Measurements from ENCODE around the gene BOK. TPM values are rescaled to one million over a fixed set of nuclear protein-coding genes. Genes with fewer than 3 reads are reported as not detected.

Gene BOK
- total RNA-seq, 1 experiment from 2014 or later: 18.6 TPM

- intact Hi-C loops (cut with micrococcal nuclease; ENCODE audit: unreplicated experiment): no loop called here
- TF ChIP-seq, protein P1, sequence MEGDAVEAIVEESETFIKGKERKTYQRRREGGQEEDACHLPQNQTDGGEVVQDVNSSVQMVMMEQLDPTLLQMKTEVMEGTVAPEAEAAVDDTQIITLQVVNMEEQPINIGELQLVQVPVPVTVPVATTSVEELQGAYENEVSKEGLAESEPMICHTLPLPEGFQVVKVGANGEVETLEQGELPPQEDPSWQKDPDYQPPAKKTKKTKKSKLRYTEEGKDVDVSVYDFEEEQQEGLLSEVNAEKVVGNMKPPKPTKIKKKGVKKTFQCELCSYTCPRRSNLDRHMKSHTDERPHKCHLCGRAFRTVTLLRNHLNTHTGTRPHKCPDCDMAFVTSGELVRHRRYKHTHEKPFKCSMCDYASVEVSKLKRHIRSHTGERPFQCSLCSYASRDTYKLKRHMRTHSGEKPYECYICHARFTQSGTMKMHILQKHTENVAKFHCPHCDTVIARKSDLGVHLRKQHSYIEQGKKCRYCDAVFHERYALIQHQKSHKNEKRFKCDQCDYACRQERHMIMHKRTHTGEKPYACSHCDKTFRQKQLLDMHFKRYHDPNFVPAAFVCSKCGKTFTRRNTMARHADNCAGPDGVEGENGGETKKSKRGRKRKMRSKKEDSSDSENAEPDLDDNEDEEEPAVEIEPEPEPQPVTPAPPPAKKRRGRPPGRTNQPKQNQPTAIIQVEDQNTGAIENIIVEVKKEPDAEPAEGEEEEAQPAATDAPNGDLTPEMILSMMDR (IDR thresholded peaks at IDR 0.05; ENCODE audit: insufficient read depth in 1 of 2, low read depth in 1 of 2, low read length in 1 of 2, severe bottlenecking in 1 of 2, unreplicated experiment in 1 of 2): no peak
- H3K36me3 ChIP-seq (ENCODE audit: control insufficient read depth, insufficient read depth, low read length): no peaks in the 10 kb centered on the region
- POLR2A ChIA-PET: no interaction called here
- H3K9me3 ChIP-seq: no peaks in the 10 kb centered on the region
- CTCF ChIA-PET: no interaction called here
- Mint-ChIP-seq H3K9me3 (ENCODE audit: unreplicated experiment) (no peaks in the 10 kb centered on the region), H3K36me3 (ENCODE audit: insufficient read depth, unreplicated experiment) (no peaks in the 10 kb centered on the region), H3K27ac (ENCODE audit: unreplicated experiment) (no peak overlapping the region), H3K4me3 (ENCODE audit: unreplicated experiment) (no peak overlapping the region), H3K4me1 (ENCODE audit: low read depth, unreplicated experiment) (no peaks in the 10 kb centered on the region), H3K27me3 (ENCODE audit: insufficient read depth, unreplicated experiment) (no peaks in the 10 kb centered on the region)
- H3K27me3 ChIP-seq (replicated peaks; ENCODE audit: control insufficient read depth, insufficient read depth, low read length): no peaks in the 10 kb centered on the region
- DNase-seq: no peak
- H3K4me1 ChIP-seq: no peaks in the 10 kb centered on the region
- BruUV-seq (replicated peaks): no TSS peak
- no peak overlapping the region for H3K4me3 ChIP-seq (ENCODE audit: low read depth, low read length)
Observed at GRCh38 chr2:241532733-241533601, 25.6 kb upstream of the BOK start.

GRCh38 chr2:241534293-241534692, 24.3 kb upstream of the BOK start:
- Histone ChIP-seq H3K36me3 (ENCODE audit: control insufficient read depth, insufficient read depth, low read length) (no peaks in the 10 kb centered on the region), H3K4me3 (ENCODE audit: low read depth, low read length) (no peak overlapping the region), H3K9me3 (no peaks in the 10 kb centered on the region), H3K4me1 (no peaks in the 10 kb centered on the region), H3K27me3 (replicated peaks; ENCODE audit: control insufficient read depth, insufficient read depth, low read length) (no peaks in the 10 kb centered on the region)
- no peaks in the 10 kb centered on the region for H3K4me1 Mint-ChIP-seq (ENCODE audit: low read depth, unreplicated experiment)
- H3K4me3 Mint-ChIP-seq (ENCODE audit: unreplicated experiment): no peak overlapping the region
- intact Hi-C loops (cut with micrococcal nuclease; ENCODE audit: unreplicated experiment): no loop called here
- BruUV-seq (replicated peaks): no TSS peak
- DNase-seq: no peak
- POLR2A ChIA-PET: no interaction called here
- CTCF ChIA-PET: no interaction called here
- H3K9me3 Mint-ChIP-seq (ENCODE audit: unreplicated experiment): no peaks in the 10 kb centered on the region
- no peaks in the 10 kb centered on the region for H3K27me3 Mint-ChIP-seq (ENCODE audit: insufficient read depth, unreplicated experiment)
- no peak overlapping the region for H3K27ac Mint-ChIP-seq (ENCODE audit: unreplicated experiment)
- no peaks in the 10 kb centered on the region for H3K36me3 Mint-ChIP-seq (ENCODE audit: insufficient read depth, unreplicated experiment)
- TF ChIP-seq, protein P1 (IDR thresholded peaks at IDR 0.05; ENCODE audit: insufficient read depth in 1 of 2, low read depth in 1 of 2, low read length in 1 of 2, severe bottlenecking in 1 of 2, unreplicated experiment in 1 of 2): no peak

DNA sequence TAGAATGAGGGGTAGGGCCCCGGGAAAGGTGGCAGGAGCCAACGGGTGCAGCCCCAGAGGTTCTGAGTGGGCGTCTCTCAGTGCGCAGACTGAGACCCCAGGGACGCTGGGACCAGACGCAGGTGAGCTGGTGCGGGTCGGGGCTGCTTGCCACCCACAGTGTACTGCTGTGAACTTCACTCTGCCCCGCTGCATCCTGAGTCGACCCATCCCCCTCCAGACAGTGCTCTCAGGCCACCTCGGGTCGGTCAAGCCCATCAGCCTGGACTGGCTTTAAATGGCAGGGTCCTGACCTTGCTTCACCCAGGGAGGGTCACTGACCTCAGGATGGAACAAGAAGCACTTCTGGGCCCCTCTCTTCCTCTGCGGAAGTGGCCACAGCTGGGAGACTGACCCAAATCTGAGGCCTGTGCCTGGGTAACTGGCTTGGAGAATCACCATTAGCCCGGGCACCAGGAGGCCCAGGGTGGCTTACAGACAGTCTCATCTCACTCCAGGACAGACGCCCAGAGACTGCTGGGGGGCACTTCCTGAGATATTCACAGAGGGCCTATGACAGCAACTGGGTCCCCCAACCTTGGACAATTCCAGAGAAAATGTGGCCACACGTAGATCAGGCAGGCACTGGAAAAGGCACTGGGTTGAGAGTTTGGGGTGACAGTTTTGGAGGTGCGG, 23.7 kb upstream of the BOK start:
- BruUV-seq (replicated peaks): no TSS peak
- Histone ChIP-seq H3K27me3 (replicated peaks; ENCODE audit: control insufficient read depth, insufficient read depth, low read length) (no peaks in the 10 kb centered on the region), H3K36me3 (ENCODE audit: control insufficient read depth, insufficient read depth, low read length) (no peaks in the 10 kb centered on the region), H3K4me3 (ENCODE audit: low read depth, low read length) (no peak overlapping the region), H3K9me3 (no peaks in the 10 kb centered on the region), H3K4me1 (no peaks in the 10 kb centered on the region)
- Mint-ChIP-seq H3K36me3 (ENCODE audit: insufficient read depth, unreplicated experiment) (no peaks in the 10 kb centered on the region), H3K27ac (ENCODE audit: unreplicated experiment) (no peak overlapping the region), H3K4me1 (ENCODE audit: low read depth, unreplicated experiment) (no peaks in the 10 kb centered on the region), H3K27me3 (ENCODE audit: insufficient read depth, unreplicated experiment) (no peaks in the 10 kb centered on the region), H3K4me3 (ENCODE audit: unreplicated experiment) (no peak overlapping the region), H3K9me3 (ENCODE audit: unreplicated experiment) (no peaks in the 10 kb centered on the region)
- CTCF ChIA-PET: no interaction called here
- intact Hi-C loops (cut with micrococcal nuclease; ENCODE audit: unreplicated experiment): no loop called here
- POLR2A ChIA-PET: no interaction called here
- no peak for DNase-seq
- TF ChIP-seq, protein P1 (IDR thresholded peaks at IDR 0.05; ENCODE audit: insufficient read depth in 1 of 2, low read depth in 1 of 2, low read length in 1 of 2, severe bottlenecking in 1 of 2, unreplicated experiment in 1 of 2): no peak
